WTC11 (cell line): Measurements from ENCODE around the gene HRCT1.

Experiments
- CBFB ChIP-seq: sonication (generic); formaldehyde crosslinking; IDR thresholded peaks from 2 replicates; pipeline ENCODE4 v1.8.1; 2022; ENCODE audit warnings: mild to moderate bottlenecking, low read depth, missing genetic modification reagents
- CTCF ChIP-seq: fragments of 200-600 bp; IDR thresholded peaks from 2 replicates; pipeline ENCODE4 v1.8.0; 2022; ENCODE audit warnings: antibody characterized with exemption
- ESRRA ChIP-seq: sonication (generic); formaldehyde crosslinking; IDR thresholded peaks from 2 replicates; pipeline ENCODE4 v1.8.1; 2022; ENCODE audit warnings: mild to moderate bottlenecking, missing genetic modification reagents, borderline replicate concordance
- FOXJ3 ChIP-seq: sonication (generic); formaldehyde crosslinking; IDR thresholded peaks from 2 replicates; pipeline ENCODE4 v1.9.0; 2021; ENCODE audit warnings: missing genetic modification reagents, mild to moderate bottlenecking, borderline replicate concordance
- NR2C2 ChIP-seq: sonication (generic); formaldehyde crosslinking; IDR thresholded peaks from 2 replicates; pipeline ENCODE4 v1.8.0; 2022; ENCODE audit warnings: mild to moderate bottlenecking, missing genetic modification reagents
- TF ChIP-seq, protein P1 (sequence below): sonication (generic); formaldehyde crosslinking; conservative IDR thresholded peaks from 2 replicates; pipeline ENCODE4 v1.8.1; 2023; ENCODE audit warnings: mild to moderate bottlenecking, low read depth, missing genetic modification reagents, moderate library complexity

DNA sequence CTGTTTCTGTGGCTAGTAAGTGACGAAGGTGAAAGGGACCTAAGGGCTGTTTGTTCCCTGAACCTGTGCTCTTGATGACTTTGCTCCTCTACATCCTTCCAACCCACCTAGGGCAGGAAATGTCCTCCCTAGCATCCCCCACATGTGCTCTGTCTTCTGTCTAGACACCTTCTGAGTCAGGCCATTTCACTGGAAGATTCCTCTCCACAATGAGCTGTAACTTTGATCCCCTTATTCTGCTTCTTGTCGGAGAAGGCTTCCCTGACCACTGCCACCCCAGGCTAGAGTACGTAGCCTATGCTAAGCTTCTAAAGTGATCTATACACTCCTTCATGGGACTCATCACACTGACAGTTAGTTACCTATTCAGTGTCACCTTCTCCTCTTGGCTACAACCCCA is 25.0 kb downstream of the HRCT1 start:
- TF ChIP-seq CTCF (no peak), ESRRA (CRISPR knock-in tag) (no peak), NR2C2 (CRISPR knock-in tag) (no peak), FOXJ3 (no peak), CBFB (CRISPR knock-in tag) (no peak)
- TF ChIP-seq, protein P1, sequence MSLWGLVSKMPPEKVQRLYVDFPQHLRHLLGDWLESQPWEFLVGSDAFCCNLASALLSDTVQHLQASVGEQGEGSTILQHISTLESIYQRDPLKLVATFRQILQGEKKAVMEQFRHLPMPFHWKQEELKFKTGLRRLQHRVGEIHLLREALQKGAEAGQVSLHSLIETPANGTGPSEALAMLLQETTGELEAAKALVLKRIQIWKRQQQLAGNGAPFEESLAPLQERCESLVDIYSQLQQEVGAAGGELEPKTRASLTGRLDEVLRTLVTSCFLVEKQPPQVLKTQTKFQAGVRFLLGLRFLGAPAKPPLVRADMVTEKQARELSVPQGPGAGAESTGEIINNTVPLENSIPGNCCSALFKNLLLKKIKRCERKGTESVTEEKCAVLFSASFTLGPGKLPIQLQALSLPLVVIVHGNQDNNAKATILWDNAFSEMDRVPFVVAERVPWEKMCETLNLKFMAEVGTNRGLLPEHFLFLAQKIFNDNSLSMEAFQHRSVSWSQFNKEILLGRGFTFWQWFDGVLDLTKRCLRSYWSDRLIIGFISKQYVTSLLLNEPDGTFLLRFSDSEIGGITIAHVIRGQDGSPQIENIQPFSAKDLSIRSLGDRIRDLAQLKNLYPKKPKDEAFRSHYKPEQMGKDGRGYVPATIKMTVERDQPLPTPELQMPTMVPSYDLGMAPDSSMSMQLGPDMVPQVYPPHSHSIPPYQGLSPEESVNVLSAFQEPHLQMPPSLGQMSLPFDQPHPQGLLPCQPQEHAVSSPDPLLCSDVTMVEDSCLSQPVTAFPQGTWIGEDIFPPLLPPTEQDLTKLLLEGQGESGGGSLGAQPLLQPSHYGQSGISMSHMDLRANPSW (CRISPR knock-in tag): no peak
